Liver (tissue), 9 donors: ENCODE results near the gene ARHGAP27. TPM values are rescaled to one million over a fixed set of nuclear protein-coding genes. Genes with fewer than 3 reads are reported as not detected.
"Not testable (repeated sequence)": the region's sequence is repeated elsewhere in the genome, so short reads cannot be mapped to it uniquely, and the experiment has no call there.

Experiments used
- DNase-seq: peaks from one replicate; pipeline ENCODE4 v3.0.0-alpha.2; 2017; ENCODE audit warnings: low spot score
- H3K27ac ChIP-seq, 2 donors: one replicate each; pipeline ENCODE4 v1.7.0; 2013; ENCODE audit warnings: inconsistent platforms in 2 of 2, low read length in 2 of 2, control low read depth in 1 of 2, low read depth in 1 of 2, mild to moderate bottlenecking in 1 of 2
- H3K27me3 ChIP-seq, 4 donors: one replicate each; pipeline versions ENCODE4 v1.6.1 to v1.7.0; 2013; ENCODE audit warnings: low read length in 3 of 4, inconsistent platforms in 1 of 4, mild to moderate bottlenecking in 1 of 4, moderate library complexity in 1 of 4; ENCODE audit not compliant: control insufficient read depth in 4 of 4, insufficient read depth in 4 of 4
- H3K36me3 ChIP-seq, 4 donors: one replicate each; pipeline versions ENCODE4 v1.6.1 to v1.7.0; 2013; ENCODE audit warnings: low read length in 3 of 4, mild to moderate bottlenecking in 3 of 4, low read depth in 1 of 4, moderate library complexity in 1 of 4; ENCODE audit not compliant: control insufficient read depth in 4 of 4, insufficient read depth in 3 of 4
- H3K4me1 ChIP-seq, 4 donors: one replicate each; pipeline versions ENCODE4 v1.6.1 to v1.7.0; 2013; ENCODE audit warnings: low read length in 3 of 4, mild to moderate bottlenecking in 3 of 4, moderate library complexity in 1 of 4; ENCODE audit not compliant: control insufficient read depth in 4 of 4, insufficient read depth in 4 of 4
- H3K4me3 ChIP-seq, 3 donors: one replicate each; pipeline versions ENCODE4 v1.6.1 to v1.7.0; 2013; ENCODE audit warnings: low read length in 3 of 3, control low read depth in 1 of 3, low read depth in 1 of 3, mild to moderate bottlenecking in 1 of 3
- H3K9ac ChIP-seq, 2 donors: one replicate each; pipeline ENCODE4 v1.7.0; 2013; ENCODE audit warnings: low read length in 2 of 2, mild to moderate bottlenecking in 2 of 2, moderate library complexity in 2 of 2, control low read depth in 1 of 2, low read depth in 1 of 2
- H3K9me3 ChIP-seq, 4 donors: one replicate each; pipeline versions ENCODE4 v1.6.1 to v1.7.0; 2013; ENCODE audit warnings: low read length in 3 of 4; ENCODE audit not compliant: control insufficient read depth in 4 of 4
- GABPA ChIP-seq, 2 donors: IDR thresholded peaks in 1 of 2; conservative IDR thresholded peaks in 1 of 2; 2 replicates each; pipeline ENCODE4 v1.6.1; 2016; ENCODE audit warnings: antibody characterized with exemption in 2 of 2, mild to moderate bottlenecking in 1 of 2, moderate library complexity in 1 of 2
- HNF4A ChIP-seq, 2 donors: conservative IDR thresholded peaks; 2 replicates each; pipeline ENCODE4 v1.6.1; 2016; ENCODE audit warnings: antibody characterized with exemption in 2 of 2, mild to moderate bottlenecking in 2 of 2
- JUND ChIP-seq, 2 donors: IDR thresholded peaks; 2 replicates each; pipeline ENCODE4 v1.6.1; 2016; ENCODE audit warnings: antibody characterized with exemption in 2 of 2
- NR2F2 ChIP-seq: IDR thresholded peaks from 2 replicates; pipeline ENCODE4 v1.6.1; 2016; ENCODE audit warnings: antibody characterized with exemption
- RXRA ChIP-seq, 2 donors: IDR thresholded peaks; 2 replicates each; pipeline ENCODE4 v1.6.1; 2017 to 2018; ENCODE audit warnings: antibody characterized with exemption in 2 of 2, mild to moderate bottlenecking in 1 of 2
- SP1 ChIP-seq: IDR thresholded peaks from 2 replicates; pipeline ENCODE4 v1.6.1; 2018; ENCODE audit warnings: antibody characterized with exemption, mild to moderate bottlenecking
- TAF1 ChIP-seq: conservative IDR thresholded peaks from 2 replicates; pipeline ENCODE4 v1.6.1; 2016; ENCODE audit warnings: antibody characterized with exemption, mild to moderate bottlenecking
- YY1 ChIP-seq: IDR thresholded peaks from 2 replicates; pipeline ENCODE4 v1.6.1; 2016; ENCODE audit warnings: antibody characterized with exemption, mild to moderate bottlenecking
- WGBS: extraction: QIAGEN DNeasy Blood & Tissue Kit; methylation state at CpG from one replicate; pipeline ENCODE4 v1.1.7; 2013; 5-methylcytosine and 5-hydroxymethylcytosine counted together
- polyA plus RNA-seq, 2 donors: library from polyadenylated mRNA; stranded (reverse) in 1 of 2; unstranded in 1 of 2; fragments of 200-250 nt in 1 of 2; fragments of >200 nt in 1 of 2; fragmentation: Nextera tagmentation in 1 of 2; extraction: Ambion mirVana in 1 of 2; gene quantifications; one replicate each; pipeline versions ENCODE4 v1.2.1 to v1.2.3, GENCODE V29; 2013 to 2015
- total RNA-seq, 2 donors: library from RNA; depleted of rRNA; stranded (reverse); fragments of >200 nt; gene quantifications; one replicate each; pipeline ENCODE4 v1.2.3, GENCODE V29; 2014
- TF ChIP-seq, protein P1 (sequence below): IDR thresholded peaks from 2 replicates; pipeline ENCODE4 v1.6.1; 2016; ENCODE audit warnings: antibody characterized with exemption
- TF ChIP-seq, protein P2 (sequence below): IDR thresholded peaks from 2 replicates; pipeline ENCODE4 v1.6.1; 2016; ENCODE audit warnings: antibody characterized with exemption
- TF ChIP-seq, protein P3 (sequence below): IDR thresholded peaks from 2 replicates; pipeline ENCODE4 v1.6.1; 2016; ENCODE audit warnings: antibody characterized with exemption
- TF ChIP-seq, protein P4 (sequence below): IDR thresholded peaks from 2 replicates; pipeline ENCODE4 v1.6.1; 2016; ENCODE audit warnings: antibody characterized with exemption, mild to moderate bottlenecking
- TF ChIP-seq, protein P5 (sequence below): fragments of 150-350 bp; IDR thresholded peaks from 2 replicates; pipeline ENCODE4 v1.5.1; 2017; ENCODE audit warnings: improper control_type of control experiment, low read depth, low read length; ENCODE audit not compliant: missing input control
- donor health status: healthy.
- donor health status: healthy.
- donor health status: healthy.
- donor health status: healthy.
- donor health status: healthy.

The ARHGAP27 gene
- total and polyA plus RNA-seq, 4 donors, result 1.8 to 10.9 (median 7.8) TPM

DNA sequence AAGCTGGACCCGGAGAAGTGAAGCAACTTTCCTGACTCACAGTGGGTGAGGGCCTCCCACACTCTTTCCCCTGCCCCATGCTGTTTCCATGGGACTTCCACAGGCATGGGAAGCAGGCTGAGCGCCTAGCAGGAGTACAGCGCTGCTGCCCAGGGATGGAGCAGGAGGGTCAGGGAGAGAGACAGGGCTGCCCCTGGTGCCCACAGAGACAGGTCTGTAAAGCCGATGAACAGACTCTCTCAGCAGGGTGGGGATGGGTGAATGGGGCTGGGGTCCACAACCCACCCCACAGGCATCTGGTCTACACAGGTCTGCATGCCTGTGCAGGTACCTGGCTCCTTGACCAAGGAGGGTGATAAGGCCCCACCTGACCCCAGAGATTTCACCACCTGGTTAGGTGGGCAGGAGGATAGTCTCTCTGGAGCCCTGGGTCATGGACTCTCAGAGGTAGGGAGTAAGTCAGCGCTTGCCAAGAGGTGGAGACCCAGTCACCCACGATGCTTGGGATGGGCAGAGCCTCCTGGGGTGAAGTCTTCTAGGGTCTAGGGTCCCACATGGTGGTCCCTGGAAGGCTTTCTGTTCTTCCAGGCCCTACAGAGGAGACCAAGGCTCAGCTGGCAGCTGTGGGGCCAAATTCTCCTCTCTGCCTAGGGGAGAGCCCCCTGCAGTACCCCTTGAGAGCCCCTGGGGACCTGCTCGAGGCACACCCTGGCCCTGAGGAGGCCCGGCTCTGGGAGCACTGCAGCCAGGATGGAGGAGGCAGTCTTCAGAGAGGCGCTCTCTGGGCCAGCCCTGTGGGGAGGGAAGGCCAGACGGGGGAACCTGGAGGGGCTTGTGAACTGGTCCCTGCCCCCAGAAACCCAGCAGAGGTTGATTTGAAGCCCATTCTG, 10.9 kb upstream of the ARHGAP27 start:
- H3K4me1 ChIP-seq, result peaks cover 3 to 20% (median 9%) of the 10 kb centered on the region in 4 donors
- H3K27ac ChIP-seq, H3K36me3 ChIP-seq, H3K4me3 ChIP-seq, H3K9ac ChIP-seq, H3K27me3 ChIP-seq, H3K9me3 ChIP-seq, DNase-seq: not testable (repeated sequence)
- 94% methylated on average over 10 of the region's 10 CpGs for WGBS

DNA sequence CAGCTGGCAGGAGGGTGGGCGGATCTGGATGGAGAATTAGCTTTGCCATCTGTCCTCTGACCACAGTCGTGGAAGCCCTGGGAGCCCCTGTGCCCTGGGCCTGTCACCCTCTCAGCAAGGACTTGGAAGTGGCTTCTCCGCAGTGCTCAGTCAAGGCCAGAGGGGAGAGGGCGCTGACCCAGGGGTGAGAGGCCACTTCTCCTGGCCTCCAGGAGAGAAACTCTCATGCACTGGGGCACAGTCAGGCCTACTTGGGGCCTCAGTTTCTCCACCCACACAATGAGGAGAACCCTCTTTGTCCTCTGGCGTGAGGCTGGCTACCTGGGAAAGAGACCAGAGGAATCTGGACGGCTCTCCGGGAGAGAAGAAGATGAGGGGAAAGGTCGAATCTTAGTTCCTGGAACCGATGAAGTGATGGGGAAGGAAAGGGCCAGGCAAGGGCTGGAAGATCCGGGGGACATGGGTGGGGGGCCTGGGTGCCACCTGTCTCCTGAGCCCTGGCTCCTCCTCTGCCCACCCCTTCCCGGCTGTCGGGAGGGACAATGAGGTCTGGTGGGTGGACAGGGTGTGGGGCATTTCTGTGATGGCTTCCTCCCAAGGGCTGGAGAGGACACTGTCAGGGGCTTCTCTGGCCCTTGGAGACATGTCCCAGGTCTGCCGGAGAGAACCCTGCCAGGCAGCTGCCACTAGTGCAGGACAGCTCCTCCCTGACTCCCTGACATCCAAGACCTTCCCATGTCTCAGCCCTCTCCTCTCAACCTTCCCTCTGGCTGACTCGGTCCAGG, 9.0 kb upstream of the ARHGAP27 start:
- H3K4me3 ChIP-seq, result no peak overlapping the region
- TF ChIP-seq, protein P1, sequence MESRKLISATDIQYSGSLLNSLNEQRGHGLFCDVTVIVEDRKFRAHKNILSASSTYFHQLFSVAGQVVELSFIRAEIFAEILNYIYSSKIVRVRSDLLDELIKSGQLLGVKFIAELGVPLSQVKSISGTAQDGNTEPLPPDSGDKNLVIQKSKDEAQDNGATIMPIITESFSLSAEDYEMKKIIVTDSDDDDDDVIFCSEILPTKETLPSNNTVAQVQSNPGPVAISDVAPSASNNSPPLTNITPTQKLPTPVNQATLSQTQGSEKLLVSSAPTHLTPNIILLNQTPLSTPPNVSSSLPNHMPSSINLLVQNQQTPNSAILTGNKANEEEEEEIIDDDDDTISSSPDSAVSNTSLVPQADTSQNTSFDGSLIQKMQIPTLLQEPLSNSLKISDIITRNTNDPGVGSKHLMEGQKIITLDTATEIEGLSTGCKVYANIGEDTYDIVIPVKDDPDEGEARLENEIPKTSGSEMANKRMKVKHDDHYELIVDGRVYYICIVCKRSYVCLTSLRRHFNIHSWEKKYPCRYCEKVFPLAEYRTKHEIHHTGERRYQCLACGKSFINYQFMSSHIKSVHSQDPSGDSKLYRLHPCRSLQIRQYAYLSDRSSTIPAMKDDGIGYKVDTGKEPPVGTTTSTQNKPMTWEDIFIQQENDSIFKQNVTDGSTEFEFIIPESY, result no peak
- TF ChIP-seq SP1 (no peak), NR2F2 (no peak), HNF4A (conservative IDR thresholded peaks at IDR 0.05) (no peak), YY1 (no peak), RXRA (IDR thresholded peaks at IDR 0.05) (no peak), TAF1 (no peak), GABPA (IDR thresholded peaks at IDR 0.05 in 1 of 2, conservative IDR thresholded peaks at IDR 0.05 in 1 of 2) (no peak), JUND (IDR thresholded peaks at IDR 0.05) (no peak)
- TF ChIP-seq, protein P2, sequence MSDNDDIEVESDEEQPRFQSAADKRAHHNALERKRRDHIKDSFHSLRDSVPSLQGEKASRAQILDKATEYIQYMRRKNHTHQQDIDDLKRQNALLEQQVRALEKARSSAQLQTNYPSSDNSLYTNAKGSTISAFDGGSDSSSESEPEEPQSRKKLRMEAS, result no peak
- TF ChIP-seq, protein P3, sequence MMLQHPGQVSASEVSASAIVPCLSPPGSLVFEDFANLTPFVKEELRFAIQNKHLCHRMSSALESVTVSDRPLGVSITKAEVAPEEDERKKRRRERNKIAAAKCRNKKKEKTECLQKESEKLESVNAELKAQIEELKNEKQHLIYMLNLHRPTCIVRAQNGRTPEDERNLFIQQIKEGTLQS, result no peak
- TF ChIP-seq, protein P4, sequence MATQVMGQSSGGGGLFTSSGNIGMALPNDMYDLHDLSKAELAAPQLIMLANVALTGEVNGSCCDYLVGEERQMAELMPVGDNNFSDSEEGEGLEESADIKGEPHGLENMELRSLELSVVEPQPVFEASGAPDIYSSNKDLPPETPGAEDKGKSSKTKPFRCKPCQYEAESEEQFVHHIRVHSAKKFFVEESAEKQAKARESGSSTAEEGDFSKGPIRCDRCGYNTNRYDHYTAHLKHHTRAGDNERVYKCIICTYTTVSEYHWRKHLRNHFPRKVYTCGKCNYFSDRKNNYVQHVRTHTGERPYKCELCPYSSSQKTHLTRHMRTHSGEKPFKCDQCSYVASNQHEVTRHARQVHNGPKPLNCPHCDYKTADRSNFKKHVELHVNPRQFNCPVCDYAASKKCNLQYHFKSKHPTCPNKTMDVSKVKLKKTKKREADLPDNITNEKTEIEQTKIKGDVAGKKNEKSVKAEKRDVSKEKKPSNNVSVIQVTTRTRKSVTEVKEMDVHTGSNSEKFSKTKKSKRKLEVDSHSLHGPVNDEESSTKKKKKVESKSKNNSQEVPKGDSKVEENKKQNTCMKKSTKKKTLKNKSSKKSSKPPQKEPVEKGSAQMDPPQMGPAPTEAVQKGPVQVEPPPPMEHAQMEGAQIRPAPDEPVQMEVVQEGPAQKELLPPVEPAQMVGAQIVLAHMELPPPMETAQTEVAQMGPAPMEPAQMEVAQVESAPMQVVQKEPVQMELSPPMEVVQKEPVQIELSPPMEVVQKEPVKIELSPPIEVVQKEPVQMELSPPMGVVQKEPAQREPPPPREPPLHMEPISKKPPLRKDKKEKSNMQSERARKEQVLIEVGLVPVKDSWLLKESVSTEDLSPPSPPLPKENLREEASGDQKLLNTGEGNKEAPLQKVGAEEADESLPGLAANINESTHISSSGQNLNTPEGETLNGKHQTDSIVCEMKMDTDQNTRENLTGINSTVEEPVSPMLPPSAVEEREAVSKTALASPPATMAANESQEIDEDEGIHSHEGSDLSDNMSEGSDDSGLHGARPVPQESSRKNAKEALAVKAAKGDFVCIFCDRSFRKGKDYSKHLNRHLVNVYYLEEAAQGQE, result no peak
- TF ChIP-seq, protein P5, sequence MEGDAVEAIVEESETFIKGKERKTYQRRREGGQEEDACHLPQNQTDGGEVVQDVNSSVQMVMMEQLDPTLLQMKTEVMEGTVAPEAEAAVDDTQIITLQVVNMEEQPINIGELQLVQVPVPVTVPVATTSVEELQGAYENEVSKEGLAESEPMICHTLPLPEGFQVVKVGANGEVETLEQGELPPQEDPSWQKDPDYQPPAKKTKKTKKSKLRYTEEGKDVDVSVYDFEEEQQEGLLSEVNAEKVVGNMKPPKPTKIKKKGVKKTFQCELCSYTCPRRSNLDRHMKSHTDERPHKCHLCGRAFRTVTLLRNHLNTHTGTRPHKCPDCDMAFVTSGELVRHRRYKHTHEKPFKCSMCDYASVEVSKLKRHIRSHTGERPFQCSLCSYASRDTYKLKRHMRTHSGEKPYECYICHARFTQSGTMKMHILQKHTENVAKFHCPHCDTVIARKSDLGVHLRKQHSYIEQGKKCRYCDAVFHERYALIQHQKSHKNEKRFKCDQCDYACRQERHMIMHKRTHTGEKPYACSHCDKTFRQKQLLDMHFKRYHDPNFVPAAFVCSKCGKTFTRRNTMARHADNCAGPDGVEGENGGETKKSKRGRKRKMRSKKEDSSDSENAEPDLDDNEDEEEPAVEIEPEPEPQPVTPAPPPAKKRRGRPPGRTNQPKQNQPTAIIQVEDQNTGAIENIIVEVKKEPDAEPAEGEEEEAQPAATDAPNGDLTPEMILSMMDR, result no peak
- H3K36me3 ChIP-seq, result peaks cover 0 to 10% (median 10%) of the 10 kb centered on the region in 4 donors
- no peak for DNase-seq
- H3K4me1 ChIP-seq, result peaks cover 0 to 7% (median 5%) of the 10 kb centered on the region in 4 donors
- WGBS, result 89% methylated on average over 14 of the region's 14 CpGs
- no peaks in the 10 kb centered on the region for H3K9me3 ChIP-seq
- no peaks in the 10 kb centered on the region for H3K27me3 ChIP-seq
- no peak overlapping the region for H3K9ac ChIP-seq
- H3K27ac ChIP-seq, result no peak overlapping the region

DNA sequence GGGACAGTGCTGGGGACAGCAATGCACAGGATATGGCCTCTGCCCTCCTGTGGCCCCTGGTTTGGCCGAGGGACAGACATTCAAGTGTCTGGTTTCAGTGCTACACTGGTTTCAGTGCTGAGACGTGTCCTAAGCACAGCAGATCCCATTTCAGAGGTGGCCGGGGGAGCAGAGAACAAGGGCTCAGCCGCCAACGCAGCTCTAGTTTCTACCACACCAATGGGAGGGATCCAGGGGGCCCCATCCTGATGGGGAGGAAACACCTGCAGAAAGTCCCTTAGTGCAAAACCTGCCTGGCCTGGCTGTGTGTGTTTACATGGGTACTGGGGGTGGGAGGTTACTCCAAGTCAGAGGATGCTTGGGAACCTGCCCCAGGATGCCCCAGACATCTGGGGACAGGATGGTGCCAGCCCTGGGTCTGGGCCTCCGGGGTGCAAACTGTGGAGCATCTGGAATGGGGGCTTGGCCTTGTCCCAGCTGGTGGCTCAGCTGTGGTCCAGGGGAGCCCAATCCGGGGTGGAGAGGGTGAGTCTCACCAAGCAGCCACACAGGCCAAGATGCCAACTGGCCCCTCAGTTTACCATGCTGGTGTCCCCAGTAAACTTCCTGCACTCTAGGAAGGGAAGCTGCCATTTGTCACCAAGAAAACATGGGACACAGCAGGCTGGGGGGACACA, 8.3 kb upstream of the ARHGAP27 start:
- not testable (repeated sequence) for H3K4me3 ChIP-seq, DNase-seq, H3K9me3 ChIP-seq, H3K4me1 ChIP-seq, H3K9ac ChIP-seq, H3K27ac ChIP-seq, H3K27me3 ChIP-seq
- peaks cover 0 to 16% (median 11%) of the 10 kb centered on the region in 4 donors for H3K36me3 ChIP-seq
- 82% methylated on average over 7 of the region's 7 CpGs for WGBS
